Neuronal stem cell (in vitro differentiated cells): ENCODE measurements around the gene IST1.

ENCODE experiments used
- DNase-seq: peaks from one replicate; pipeline ENCODE4 v3.0.0-alpha.2; 2013; ENCODE audit warnings: low spot score
- H2AFZ ChIP-seq: one replicate; pipeline ENCODE4 v1.6.1; 2013; ENCODE audit warnings: mild to moderate bottlenecking, low read length, inconsistent platforms
- H2AK5ac ChIP-seq: 2 replicates; pipeline ENCODE4 v1.6.1; 2013; ENCODE audit warnings: low read depth, mild to moderate bottlenecking, inconsistent platforms, low read length, moderate library complexity, mixed read lengths
- H2BK120ac ChIP-seq: 2 replicates; pipeline ENCODE4 v1.6.1; 2013; ENCODE audit warnings: low read depth, mild to moderate bottlenecking, inconsistent platforms, low read length, moderate library complexity, mixed read lengths
- H2BK12ac ChIP-seq: one replicate; pipeline ENCODE4 v1.6.1; 2013; ENCODE audit warnings: low read length, inconsistent platforms
- H2BK15ac ChIP-seq: 2 replicates; pipeline ENCODE4 v1.6.1; 2013; ENCODE audit warnings: mild to moderate bottlenecking, low read length, inconsistent platforms, mixed read lengths
- H2BK5ac ChIP-seq: one replicate; pipeline ENCODE4 v1.6.1; 2013; ENCODE audit warnings: inconsistent platforms, mild to moderate bottlenecking, low read length, moderate library complexity
- H3K14ac ChIP-seq: one replicate; pipeline ENCODE4 v1.6.1; 2013; ENCODE audit warnings: low read length, inconsistent platforms
- H3K18ac ChIP-seq: 2 replicates; pipeline ENCODE4 v1.6.1; 2013; ENCODE audit warnings: low read length, inconsistent platforms
- H3K23ac ChIP-seq: 2 replicates; pipeline ENCODE4 v1.6.1; 2013; ENCODE audit warnings: low read depth, mild to moderate bottlenecking, mixed read lengths, low read length, inconsistent platforms; ENCODE audit not compliant: poor library complexity
- H3K27ac ChIP-seq: replicated peaks from 3 replicates; pipeline ENCODE4 v1.5.1; 2013; ENCODE audit warnings: low read length, inconsistent platforms
- H3K27me3 ChIP-seq, 3 experiments: 2 replicates each; pipeline ENCODE4 v1.6.1; 2013; ENCODE audit warnings: low read length in 3 of 3, mild to moderate bottlenecking in 2 of 3, inconsistent platforms in 1 of 3, low read depth in 1 of 3, mixed read lengths in 1 of 3, moderate library complexity in 1 of 3; ENCODE audit not compliant: control insufficient read depth in 3 of 3, insufficient read depth in 3 of 3
- H3K36me3 ChIP-seq, 2 donors: replicated peaks in 1 of 2; 2 replicates each; pipeline ENCODE4 v1.6.1; 2013; ENCODE audit warnings: low read length in 2 of 2; ENCODE audit not compliant: control insufficient read depth in 2 of 2, insufficient read depth in 2 of 2
- H3K4ac ChIP-seq: 2 replicates; pipeline ENCODE4 v1.6.1; 2013; ENCODE audit warnings: inconsistent platforms, mild to moderate bottlenecking, low read length, moderate library complexity
- H3K4me1 ChIP-seq, 2 donors: 1 replicate in 1 of 2; 2 replicates in 1 of 2; pipeline ENCODE4 v1.6.1; 2013; ENCODE audit warnings: low read length in 2 of 2, low read depth in 1 of 2; ENCODE audit not compliant: control insufficient read depth in 2 of 2, insufficient read depth in 1 of 2
- H3K4me2 ChIP-seq: one replicate; pipeline ENCODE4 v1.6.1; 2013; ENCODE audit warnings: mild to moderate bottlenecking, low read length, inconsistent platforms; ENCODE audit not compliant: insufficient read depth, poor library complexity, severe bottlenecking
- H3K4me3 ChIP-seq, 2 donors: 2 replicates each; pipeline ENCODE4 v1.5.1; 2013; ENCODE audit warnings: low read length in 2 of 2, mild to moderate bottlenecking in 2 of 2, inconsistent platforms in 1 of 2, moderate library complexity in 1 of 2
- H3K79me1 ChIP-seq: one replicate; pipeline ENCODE4 v1.6.1; 2013; ENCODE audit warnings: low read depth, mild to moderate bottlenecking, inconsistent platforms, low read length, moderate library complexity
- H3K9ac ChIP-seq: one replicate; pipeline ENCODE4 v1.6.1; 2013; ENCODE audit warnings: mild to moderate bottlenecking, low read depth, low read length, inconsistent platforms; ENCODE audit not compliant: poor library complexity
- H3K9me3 ChIP-seq, 2 donors: replicated peaks in 1 of 2; 2 replicates each; pipeline versions ENCODE3 to v1.6.1; 2013; ENCODE audit warnings: low read length in 2 of 2, mild to moderate bottlenecking in 2 of 2, inconsistent platforms in 1 of 2, low read depth in 1 of 2, mixed read lengths in 1 of 2, moderate library complexity in 1 of 2; ENCODE audit not compliant: control insufficient read depth in 2 of 2, insufficient read depth in 1 of 2
- H4K8ac ChIP-seq: one replicate; pipeline ENCODE4 v1.6.1; 2013; ENCODE audit warnings: low read depth, mild to moderate bottlenecking, inconsistent platforms, low read length, moderate library complexity
- H4K91ac ChIP-seq: one replicate; pipeline ENCODE4 v1.6.1; 2013; ENCODE audit warnings: low read length, low read depth, mild to moderate bottlenecking, inconsistent platforms; ENCODE audit not compliant: poor library complexity
- WGBS, 2 donors: extraction: QIAGEN DNeasy Blood & Tissue Kit; methylation state at CpG; one replicate each; pipeline ENCODE4 v1.1.7; 2013; ENCODE audit warnings: missing lambda C conversion rate in 2 of 2, mixed read lengths in 1 of 2; ENCODE audit not compliant: insufficient read length in 2 of 2, insufficient replicate concordance in 1 of 2; ENCODE audit errors: extremely low coverage in 2 of 2; 5-methylcytosine and 5-hydroxymethylcytosine counted together

The IST1 gene

DNA sequence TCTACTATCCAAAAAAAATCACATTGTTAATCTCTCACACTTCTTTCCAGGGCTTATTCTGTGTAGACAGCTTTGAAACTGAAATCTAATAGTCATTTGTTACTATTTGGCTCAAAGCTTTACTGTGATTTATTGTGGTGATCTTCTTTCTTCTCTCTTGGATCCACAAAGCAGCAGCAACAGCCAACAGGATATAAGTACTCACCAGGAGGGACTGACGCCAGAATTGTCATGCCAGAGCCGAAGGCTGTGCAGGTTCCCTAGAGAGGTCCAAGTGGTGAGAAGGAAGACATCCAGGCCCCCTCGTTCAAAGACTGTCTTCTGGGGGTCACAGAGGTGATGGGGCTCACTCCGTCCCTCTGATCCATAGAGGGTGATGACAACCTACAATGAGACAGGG is 71.6 kb downstream of the IST1 start:
- no peaks in the 10 kb centered on the region for H3K4me1 ChIP-seq
- no peak overlapping the region for H3K23ac ChIP-seq
- H3K4me2 ChIP-seq, result no peak overlapping the region
- no peak overlapping the region for H3K27ac ChIP-seq
- no peak overlapping the region for H3K4ac ChIP-seq
- no peak for DNase-seq
- no CpG with 5 or more reads among the region's 4 CpGs for WGBS, 2 donors
- no peak overlapping the region for H3K9ac ChIP-seq
- no peaks in the 10 kb centered on the region for H3K9me3 ChIP-seq
- H3K18ac ChIP-seq, result no peak overlapping the region
- no peak overlapping the region for H2BK5ac ChIP-seq
- H4K91ac ChIP-seq, result no peak overlapping the region
- H3K14ac ChIP-seq, result no peak overlapping the region
- H2AK5ac ChIP-seq, result no peak overlapping the region
- no peak overlapping the region for H4K8ac ChIP-seq
- H2BK12ac ChIP-seq, result no peak overlapping the region
- no peaks in the 10 kb centered on the region for H3K36me3 ChIP-seq
- H2AFZ ChIP-seq, result no peak overlapping the region
- no peaks in the 10 kb centered on the region for H3K79me1 ChIP-seq
- H3K4me3 ChIP-seq, result no peak overlapping the region
- no peak overlapping the region for H2BK15ac ChIP-seq
- H2BK120ac ChIP-seq, result no peak overlapping the region
- peaks cover 0 to 16% (median 0%) of the 10 kb centered on the region in 3 experiments for H3K27me3 ChIP-seq

DNA sequence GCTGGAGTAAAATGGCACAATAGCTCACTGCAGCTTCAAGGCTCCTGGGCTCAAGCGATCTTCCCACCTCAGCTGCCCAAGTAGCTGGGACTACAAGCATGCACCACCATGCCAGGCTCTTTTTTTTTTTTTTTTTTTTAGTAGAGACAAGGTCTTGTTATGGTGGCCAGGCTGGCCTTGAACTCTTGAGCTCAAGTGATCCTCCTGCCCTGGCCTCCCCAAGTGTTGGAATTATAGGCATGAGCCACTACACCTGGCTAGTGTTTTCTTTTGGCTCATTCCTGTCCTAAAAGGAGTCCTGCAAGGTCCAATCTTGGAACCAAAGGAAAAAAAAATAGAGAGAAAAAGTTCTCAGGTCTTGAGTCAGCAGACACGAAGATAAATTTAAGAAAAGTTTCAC is 74.0 kb downstream of the IST1 start:
- Histone ChIP-seq H4K91ac (no peak overlapping the region), H3K9ac (no peak overlapping the region), H3K4me2 (no peak overlapping the region), H2AK5ac (no peak overlapping the region), H3K4me1 (no peaks in the 10 kb centered on the region), H3K27me3 (peaks cover 0 to 16% (median 0%) of the 10 kb centered on the region in 3 experiments), H3K18ac (no peak overlapping the region), H2BK5ac (no peak overlapping the region), H3K4ac (no peak overlapping the region), H3K9me3 (no peaks in the 10 kb centered on the region), H3K14ac (no peak overlapping the region), H3K23ac (no peak overlapping the region), H3K79me1 (no peaks in the 10 kb centered on the region), H4K8ac (no peak overlapping the region), H3K27ac (no peak overlapping the region), H2BK12ac (no peak overlapping the region), H3K36me3 (no peaks in the 10 kb centered on the region), H3K4me3 (no peak overlapping the region), H2AFZ (no peak overlapping the region), H2BK15ac (no peak overlapping the region), H2BK120ac (no peak overlapping the region)
- no peak for DNase-seq
- no CpG with 5 or more reads among the region's 2 CpGs for WGBS, 2 donors

DNA sequence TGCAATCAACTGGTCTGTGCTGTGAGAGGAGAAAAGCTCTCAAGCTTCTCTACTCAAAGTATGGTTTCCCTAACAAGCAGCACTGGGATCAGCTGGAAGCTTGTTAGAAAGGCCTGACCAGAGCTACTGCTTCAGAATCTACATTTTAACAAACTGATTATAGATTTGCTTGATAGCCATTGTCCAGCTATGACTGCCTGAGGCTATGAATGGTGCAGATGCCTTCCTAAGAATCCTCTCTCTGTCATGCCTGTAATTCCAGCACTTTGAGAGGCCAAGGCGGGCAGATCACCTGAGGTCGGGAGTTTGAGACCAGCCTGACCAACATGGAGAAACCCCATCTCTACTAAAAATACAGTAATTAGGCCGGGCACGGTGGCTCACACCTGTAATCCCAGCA is 76.2 kb downstream of the IST1 start:
- H3K36me3 ChIP-seq, result no peaks in the 10 kb centered on the region
- H2AK5ac ChIP-seq, result no peak overlapping the region
- no peak overlapping the region for H2AFZ ChIP-seq
- no peak overlapping the region for H4K8ac ChIP-seq
- H4K91ac ChIP-seq, result no peak overlapping the region
- H2BK5ac ChIP-seq, result no peak overlapping the region
- H3K27me3 ChIP-seq, result peaks cover 0 to 14% (median 0%) of the 10 kb centered on the region in 3 experiments
- H3K18ac ChIP-seq, result no peak overlapping the region
- H3K79me1 ChIP-seq, result no peaks in the 10 kb centered on the region
- no peak overlapping the region for H2BK120ac ChIP-seq
- H3K4me2 ChIP-seq, result no peak overlapping the region
- H3K27ac ChIP-seq, result no peak overlapping the region
- H3K23ac ChIP-seq, result no peak overlapping the region
- WGBS, 2 donors, result no CpG with 5 or more reads among the region's 4 CpGs
- no peak overlapping the region for H3K14ac ChIP-seq
- no peak overlapping the region for H2BK15ac ChIP-seq
- H3K4me1 ChIP-seq, result no peaks in the 10 kb centered on the region
- no peak overlapping the region for H3K4me3 ChIP-seq
- H3K4ac ChIP-seq, result no peak overlapping the region
- no peaks in the 10 kb centered on the region for H3K9me3 ChIP-seq
- no peak for DNase-seq
- H3K9ac ChIP-seq, result no peak overlapping the region
- H2BK12ac ChIP-seq, result no peak overlapping the region

DNA sequence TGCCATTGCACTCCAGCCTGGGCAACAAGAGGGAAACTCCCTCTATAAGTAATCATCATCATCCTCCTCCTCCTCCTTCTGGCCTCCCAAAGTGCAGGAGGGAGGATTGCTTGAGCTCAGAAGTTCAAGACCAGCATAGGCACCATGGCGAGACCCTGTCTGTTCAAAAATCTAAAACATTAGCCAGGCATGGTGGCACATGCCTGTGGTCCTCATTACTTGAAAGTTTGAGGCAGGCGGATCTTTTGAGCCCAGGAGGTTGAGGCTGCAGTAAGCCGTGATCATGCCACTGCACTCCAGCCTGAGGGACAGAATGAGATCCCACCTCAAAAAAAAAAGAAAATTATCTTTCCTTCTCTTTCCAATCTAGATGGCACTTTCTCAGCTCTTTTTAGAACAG is 77.0 kb downstream of the IST1 start:
- Histone ChIP-seq H3K4me2 (no peak overlapping the region), H2BK15ac (no peak overlapping the region), H3K36me3 (no peaks in the 10 kb centered on the region), H4K8ac (no peak overlapping the region), H2BK120ac (no peak overlapping the region), H3K4ac (no peak overlapping the region), H3K9ac (no peak overlapping the region), H3K4me3 (no peak overlapping the region), H4K91ac (no peak overlapping the region), H3K27me3 (peaks cover 0 to 7% (median 0%) of the 10 kb centered on the region in 3 experiments), H2BK5ac (no peak overlapping the region), H2AK5ac (no peak overlapping the region), H2AFZ (no peak overlapping the region), H2BK12ac (no peak overlapping the region), H3K18ac (no peak overlapping the region), H3K9me3 (no peaks in the 10 kb centered on the region), H3K4me1 (no peaks in the 10 kb centered on the region), H3K23ac (no peak overlapping the region), H3K14ac (no peak overlapping the region), H3K79me1 (no peaks in the 10 kb centered on the region), H3K27ac (no peak overlapping the region)
- DNase-seq, result no peak
- WGBS, 2 donors, result no CpG with 5 or more reads among the region's 3 CpGs
